ENCODE measurements around the gene CA12.
"Not testable (repeated sequence)": the region's sequence is repeated elsewhere in the genome, so short reads cannot be mapped to it uniquely, and the experiment has no call there.

Gene CA12

DNA sequence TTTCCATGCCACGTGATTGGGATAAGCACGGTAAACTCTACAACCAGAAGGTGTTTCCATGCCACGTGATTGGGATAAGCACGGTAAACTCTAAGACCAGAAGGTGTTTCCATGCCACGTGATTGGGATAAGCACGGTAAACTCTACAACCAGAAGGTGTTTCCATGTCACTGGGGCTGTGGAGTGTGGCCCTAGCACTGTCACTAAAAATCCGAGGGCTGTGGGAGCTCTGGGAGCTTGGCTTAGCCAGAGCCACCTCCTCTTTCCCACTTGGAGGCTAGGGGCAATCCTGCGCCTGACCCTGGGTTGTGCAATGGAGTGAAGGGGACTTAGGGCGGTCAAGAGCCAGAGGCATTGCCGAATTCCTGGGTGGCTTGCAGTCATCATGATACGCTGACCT, 60.7 kb downstream of the CA12 start:
- not testable (repeated sequence) for H3K27ac ChIP-seq (ENCODE audit: low read depth, low read length, severe bottlenecking); H3K4me3 ChIP-seq (ENCODE audit: extremely low read depth, insufficient read depth, low read length, poor library complexity, severe bottlenecking); H3K9me3 ChIP-seq (ENCODE audit: control insufficient read depth, low read length); H3K4me1 ChIP-seq (ENCODE audit: control insufficient read depth, insufficient read depth, low read length, poor library complexity, severe bottlenecking); H3K36me3 ChIP-seq (ENCODE audit: control insufficient read depth, insufficient read depth, low read length)
- WGBS, 2 experiments (ENCODE audit: insufficient coverage in 2 of 2) = 90 to 100% methylated on average over 4 to 7 of the region's 11 CpGs

DNA sequence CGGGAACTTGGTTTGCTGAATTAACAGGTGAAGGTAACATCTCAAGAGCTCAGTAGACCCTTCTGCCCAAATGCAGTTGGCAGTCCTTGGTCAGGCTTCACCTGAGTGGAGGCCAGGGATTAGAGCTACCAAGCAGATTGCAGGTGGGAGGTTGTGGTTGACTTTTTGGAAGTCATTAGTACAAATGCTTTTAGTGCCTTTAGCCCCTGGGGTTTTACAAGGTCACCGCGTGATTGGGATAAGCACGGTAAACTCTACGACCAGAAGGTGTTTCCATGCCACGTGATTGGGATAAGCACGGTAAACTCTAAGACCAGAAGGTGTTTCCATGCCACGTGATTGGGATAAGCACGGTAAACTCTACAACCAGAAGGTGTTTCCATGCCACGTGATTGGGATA, 61.2 kb downstream of the CA12 start:
- H3K4me3 ChIP-seq (ENCODE audit: extremely low read depth, insufficient read depth, low read length, poor library complexity, severe bottlenecking); H3K27ac ChIP-seq (ENCODE audit: low read depth, low read length, severe bottlenecking); H3K36me3 ChIP-seq (ENCODE audit: control insufficient read depth, insufficient read depth, low read length); H3K4me1 ChIP-seq (ENCODE audit: control insufficient read depth, insufficient read depth, low read length, poor library complexity, severe bottlenecking); H3K9me3 ChIP-seq (ENCODE audit: control insufficient read depth, low read length): not testable (repeated sequence)
- 72 to 96% methylated on average over 2 to 4 of the region's 10 CpGs for WGBS, 2 experiments (ENCODE audit: insufficient coverage in 2 of 2)

DNA sequence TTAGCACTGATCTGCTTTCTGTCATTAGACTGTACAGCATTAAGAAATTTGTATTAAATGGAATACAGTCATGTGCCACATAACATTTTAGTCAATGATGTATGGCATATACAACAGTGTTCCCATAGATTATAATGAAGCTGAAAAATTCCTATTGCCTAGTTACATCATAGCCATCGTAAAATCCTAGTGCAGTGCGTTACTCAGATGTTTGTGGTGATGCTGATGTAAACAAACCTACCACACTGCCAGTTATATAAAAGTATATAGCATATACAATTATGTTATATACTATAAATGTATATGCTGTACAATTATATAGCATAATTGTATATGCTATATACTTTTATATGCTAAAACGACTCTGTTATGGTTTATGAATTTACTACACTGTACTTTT, 62.6 kb downstream of the CA12 start:
- Histone ChIP-seq H3K4me1 (ENCODE audit: control insufficient read depth, insufficient read depth, low read length, poor library complexity, severe bottlenecking) (no peaks in the 10 kb centered on the region), H3K36me3 (ENCODE audit: control insufficient read depth, insufficient read depth, low read length) (no peaks in the 10 kb centered on the region), H3K9me3 (ENCODE audit: control insufficient read depth, low read length) (no peaks in the 10 kb centered on the region), H3K27ac (ENCODE audit: low read depth, low read length, severe bottlenecking) (no peak overlapping the region), H3K4me3 (ENCODE audit: extremely low read depth, insufficient read depth, low read length, poor library complexity, severe bottlenecking) (no peak overlapping the region)
- WGBS, 2 experiments (ENCODE audit: insufficient coverage in 2 of 2) = no CpG with 5 or more reads among the region's 3 CpGs

DNA sequence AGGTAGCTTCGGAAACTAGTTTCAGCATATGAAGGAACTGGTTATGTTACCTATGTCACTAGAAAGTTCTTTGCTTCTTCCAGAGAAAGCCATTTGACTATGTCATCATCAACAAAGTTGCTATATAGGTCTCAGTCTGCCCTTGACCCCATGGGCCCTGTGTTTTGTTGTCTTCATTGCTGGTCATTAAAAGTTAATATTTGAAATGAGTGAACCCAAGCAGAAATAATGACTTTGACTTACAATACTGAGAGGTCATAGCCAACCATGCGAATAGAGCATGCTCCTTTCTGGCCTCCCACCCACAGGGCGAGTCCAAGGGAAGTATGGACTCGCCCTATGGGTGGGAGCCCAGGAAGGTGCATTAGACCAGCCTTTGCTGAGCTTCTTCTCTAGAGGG, 63.3 kb downstream of the CA12 start:
- 93 to 97% methylated on average over 3 to 4 of the region's 4 CpGs for WGBS, 2 experiments (ENCODE audit: insufficient coverage in 2 of 2)
- Histone ChIP-seq H3K4me3 (ENCODE audit: extremely low read depth, insufficient read depth, low read length, poor library complexity, severe bottlenecking) (no peak overlapping the region), H3K9me3 (ENCODE audit: control insufficient read depth, low read length) (no peaks in the 10 kb centered on the region), H3K27ac (ENCODE audit: low read depth, low read length, severe bottlenecking) (no peak overlapping the region), H3K36me3 (ENCODE audit: control insufficient read depth, insufficient read depth, low read length) (no peaks in the 10 kb centered on the region), H3K4me1 (ENCODE audit: control insufficient read depth, insufficient read depth, low read length, poor library complexity, severe bottlenecking) (no peaks in the 10 kb centered on the region)

DNA sequence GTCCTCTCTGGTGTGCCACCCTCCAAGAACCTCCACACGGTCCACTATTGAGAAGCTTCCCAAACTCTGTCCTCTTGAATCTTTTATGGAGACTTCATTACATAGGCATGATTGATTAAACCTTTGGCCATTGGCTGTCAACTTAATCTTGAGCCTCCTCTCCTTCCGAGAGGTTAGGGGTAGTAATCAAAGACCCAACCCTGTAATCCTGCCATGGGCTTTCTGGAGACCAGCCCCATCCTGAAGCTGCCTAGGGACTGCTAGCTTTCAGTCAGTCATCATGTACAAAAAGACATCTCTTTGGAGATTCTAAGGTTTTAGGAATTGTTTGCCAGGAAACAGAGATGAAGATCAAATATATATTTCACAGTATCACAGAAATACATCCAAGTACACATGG, 67.2 kb downstream of the CA12 start:
- WGBS, 2 experiments (ENCODE audit: insufficient coverage in 2 of 2) = 75 to 89% methylated on average over 1 to 2 of the region's 2 CpGs
- H3K4me1 ChIP-seq (ENCODE audit: control insufficient read depth, insufficient read depth, low read length, poor library complexity, severe bottlenecking) = no peaks in the 10 kb centered on the region
- H3K27ac ChIP-seq (ENCODE audit: low read depth, low read length, severe bottlenecking) = no peak overlapping the region
- no peaks in the 10 kb centered on the region for H3K36me3 ChIP-seq (ENCODE audit: control insufficient read depth, insufficient read depth, low read length)
- no peaks in the 10 kb centered on the region for H3K9me3 ChIP-seq (ENCODE audit: control insufficient read depth, low read length)
- no peak overlapping the region for H3K4me3 ChIP-seq (ENCODE audit: extremely low read depth, insufficient read depth, low read length, poor library complexity, severe bottlenecking)

DNA sequence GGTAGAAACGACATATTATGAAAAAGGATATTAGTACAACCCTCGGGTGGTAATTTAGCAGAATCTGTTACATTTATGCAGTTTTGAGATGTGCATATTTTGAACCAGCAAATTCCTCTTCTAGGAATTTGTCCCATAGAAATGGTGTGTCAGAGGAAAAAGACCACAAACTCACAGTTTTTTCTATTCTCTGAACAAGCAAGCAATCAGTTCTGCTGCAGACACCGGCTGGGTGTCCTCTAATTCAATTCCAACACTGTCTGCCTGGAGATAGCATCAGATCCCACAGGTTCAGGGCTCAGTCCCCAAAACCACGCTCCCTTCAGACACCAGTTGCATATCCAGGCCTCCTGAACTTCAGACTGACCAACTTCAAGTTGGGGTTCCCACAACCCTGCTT, 67.8 kb downstream of the CA12 start:
- Histone ChIP-seq H3K36me3 (ENCODE audit: control insufficient read depth, insufficient read depth, low read length) (no peaks in the 10 kb centered on the region), H3K4me1 (ENCODE audit: control insufficient read depth, insufficient read depth, low read length, poor library complexity, severe bottlenecking) (no peaks in the 10 kb centered on the region), H3K4me3 (ENCODE audit: extremely low read depth, insufficient read depth, low read length, poor library complexity, severe bottlenecking) (no peak overlapping the region), H3K27ac (ENCODE audit: low read depth, low read length, severe bottlenecking) (no peak overlapping the region), H3K9me3 (ENCODE audit: control insufficient read depth, low read length) (no peaks in the 10 kb centered on the region)
- WGBS, 2 experiments (ENCODE audit: insufficient coverage in 2 of 2) = 83 to 91% methylated on average over 2 to 3 of the region's 4 CpGs

DNA sequence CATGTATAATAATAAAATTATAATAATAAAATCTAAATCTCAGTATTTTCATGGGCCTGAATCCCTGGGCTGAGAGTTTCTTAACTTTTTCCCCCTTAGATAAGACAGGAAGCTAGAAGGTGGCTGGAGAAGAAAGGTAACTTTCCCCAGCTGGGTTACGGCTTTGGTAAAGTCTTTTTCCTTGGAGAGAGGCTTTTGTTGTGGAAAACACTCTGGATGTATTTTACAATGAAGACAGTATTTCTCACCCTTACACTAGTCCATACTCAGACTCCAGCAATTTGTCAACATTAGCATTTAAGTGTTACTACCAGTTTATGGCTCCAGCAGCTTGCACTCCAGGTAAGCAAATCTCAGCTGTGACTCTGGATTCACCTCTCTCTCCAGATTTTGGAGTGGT, 69.4 kb downstream of the CA12 start:
- no peak overlapping the region for H3K27ac ChIP-seq (ENCODE audit: low read depth, low read length, severe bottlenecking)
- no peaks in the 10 kb centered on the region for H3K36me3 ChIP-seq (ENCODE audit: control insufficient read depth, insufficient read depth, low read length)
- WGBS, 2 experiments (ENCODE audit: insufficient coverage in 2 of 2) = no CpG with 5 or more reads among the region's 1 CpG
- no peaks in the 10 kb centered on the region for H3K4me1 ChIP-seq (ENCODE audit: control insufficient read depth, insufficient read depth, low read length, poor library complexity, severe bottlenecking)
- no peaks in the 10 kb centered on the region for H3K9me3 ChIP-seq (ENCODE audit: control insufficient read depth, low read length)
- H3K4me3 ChIP-seq (ENCODE audit: extremely low read depth, insufficient read depth, low read length, poor library complexity, severe bottlenecking) = no peak overlapping the region

DNA sequence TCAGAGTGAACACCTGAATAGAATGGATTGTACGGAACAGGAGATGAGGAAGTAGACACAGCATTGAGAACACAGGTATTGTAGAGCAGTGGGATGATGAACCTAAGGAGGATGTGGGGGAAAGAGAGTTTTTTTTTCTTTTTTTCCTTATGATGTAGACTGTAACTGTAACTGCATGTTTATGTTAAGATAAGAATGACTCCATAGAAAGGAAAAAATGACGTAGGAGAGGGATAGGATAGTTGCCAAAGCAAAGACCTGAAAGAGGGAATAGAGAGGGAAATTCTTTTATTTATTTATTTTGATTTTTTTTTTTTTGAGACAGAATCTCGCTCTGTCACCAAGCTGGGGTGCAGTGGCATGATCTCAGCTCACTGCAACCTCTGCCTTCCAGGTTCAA, 71.0 kb downstream of the CA12 start:
- Histone ChIP-seq H3K9me3 (ENCODE audit: control insufficient read depth, low read length) (no peaks in the 10 kb centered on the region), H3K4me1 (ENCODE audit: control insufficient read depth, insufficient read depth, low read length, poor library complexity, severe bottlenecking) (no peaks in the 10 kb centered on the region)

DNA sequence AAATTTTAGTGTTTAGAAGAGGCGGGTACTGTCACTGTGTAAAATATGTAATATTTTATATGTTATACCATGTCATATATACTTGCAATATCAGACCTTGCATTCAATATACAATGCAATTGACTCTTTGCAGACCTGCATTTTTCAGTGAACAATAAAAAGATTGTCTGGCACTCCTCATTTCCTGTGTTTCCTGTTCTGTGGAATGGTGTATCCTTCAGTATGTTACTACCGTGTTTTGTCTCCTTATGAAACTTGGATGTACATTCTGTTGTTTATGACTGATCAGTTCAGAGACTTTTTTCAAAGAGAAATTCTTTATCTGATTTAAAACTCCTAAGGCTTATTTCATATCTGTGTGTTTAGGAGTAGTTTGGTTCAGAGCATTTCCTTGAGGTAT, 72.7 kb downstream of the CA12 start:
- Histone ChIP-seq H3K9me3 (ENCODE audit: control insufficient read depth, low read length) (no peaks in the 10 kb centered on the region), H3K36me3 (ENCODE audit: control insufficient read depth, insufficient read depth, low read length) (no peaks in the 10 kb centered on the region), H3K4me3 (ENCODE audit: extremely low read depth, insufficient read depth, low read length, poor library complexity, severe bottlenecking) (no peak overlapping the region), H3K27ac (ENCODE audit: low read depth, low read length, severe bottlenecking) (no peak overlapping the region), H3K4me1 (ENCODE audit: control insufficient read depth, insufficient read depth, low read length, poor library complexity, severe bottlenecking) (no peaks in the 10 kb centered on the region)
- no CpG with 5 or more reads among the region's 2 CpGs for WGBS, 2 experiments (ENCODE audit: insufficient coverage in 2 of 2)

More for the DNA sequence above, 71.0 kb downstream of the CA12 start:
- WGBS, 2 experiments (ENCODE audit: insufficient coverage in 2 of 2) = 91 to 100% methylated on average over 2 to 3 of the region's 3 CpGs
- Histone ChIP-seq H3K27ac (ENCODE audit: low read depth, low read length, severe bottlenecking) (no peak overlapping the region), H3K4me3 (ENCODE audit: extremely low read depth, insufficient read depth, low read length, poor library complexity, severe bottlenecking) (no peak overlapping the region), H3K36me3 (ENCODE audit: control insufficient read depth, insufficient read depth, low read length) (no peaks in the 10 kb centered on the region)

DNA sequence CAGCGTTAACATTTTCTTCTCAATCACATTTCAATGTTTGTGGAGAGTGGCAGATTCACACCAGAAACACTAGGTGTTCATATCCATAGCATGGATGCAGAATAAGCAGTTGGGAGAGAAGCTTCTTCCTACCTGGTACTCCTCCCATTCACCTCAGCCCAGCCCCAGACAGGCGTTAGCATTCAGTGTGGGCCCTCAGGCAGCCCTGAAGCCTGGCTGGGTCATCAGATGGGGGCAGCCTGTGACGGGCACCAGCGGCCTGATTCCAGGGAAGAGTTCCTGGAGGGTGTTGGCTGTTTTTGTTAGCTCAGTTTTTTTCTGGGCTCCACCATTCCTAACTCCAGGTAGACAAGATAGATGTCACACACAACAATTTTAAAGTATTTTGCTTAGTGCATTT, 73.2 kb downstream of the CA12 start:
- H3K36me3 ChIP-seq (ENCODE audit: control insufficient read depth, insufficient read depth, low read length) = no peaks in the 10 kb centered on the region
- no peaks in the 10 kb centered on the region for H3K4me1 ChIP-seq (ENCODE audit: control insufficient read depth, insufficient read depth, low read length, poor library complexity, severe bottlenecking)
- no peaks in the 10 kb centered on the region for H3K9me3 ChIP-seq (ENCODE audit: control insufficient read depth, low read length)
- no peak overlapping the region for H3K4me3 ChIP-seq (ENCODE audit: extremely low read depth, insufficient read depth, low read length, poor library complexity, severe bottlenecking)
- H3K27ac ChIP-seq (ENCODE audit: low read depth, low read length, severe bottlenecking) = no peak overlapping the region
- 70% methylated on average over 2 of the region's 4 CpGs; no CpG with 5 or more reads in 1 of the 2 experiments for WGBS, 2 experiments (ENCODE audit: insufficient coverage in 2 of 2)

DNA sequence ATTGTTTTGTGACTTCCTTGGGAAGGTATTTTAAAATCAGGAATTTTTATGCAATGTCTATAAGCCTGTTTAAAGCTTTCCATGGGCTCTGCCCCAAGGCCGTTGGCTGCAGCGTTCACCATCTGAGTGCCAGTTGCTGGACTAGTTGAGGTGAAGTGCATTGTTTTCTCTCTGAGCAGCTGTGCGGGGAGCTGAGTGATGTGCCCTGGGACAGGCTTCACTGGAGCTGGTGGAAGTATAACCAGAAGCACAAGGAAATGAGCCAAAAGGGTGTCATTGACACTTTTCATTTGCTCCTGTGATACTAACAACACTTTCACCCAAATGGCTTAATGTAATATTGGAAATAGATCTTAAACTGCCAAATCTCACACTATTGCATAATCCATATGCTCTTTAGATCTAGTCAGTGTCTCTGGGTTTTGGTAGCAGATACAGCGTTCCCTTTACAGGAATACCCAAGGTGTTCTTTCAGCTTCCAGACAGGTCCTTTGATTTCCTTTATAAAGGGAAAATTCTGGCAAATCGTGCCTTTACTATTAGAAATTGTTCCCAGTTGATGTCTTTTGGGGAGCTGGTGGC, 75.1 kb downstream of the CA12 start:
- no peak overlapping the region for H3K27ac ChIP-seq (ENCODE audit: low read depth, low read length, severe bottlenecking)
- H3K9me3 ChIP-seq (ENCODE audit: control insufficient read depth, low read length) = no peaks in the 10 kb centered on the region
- 89 to 100% methylated on average over 2 to 4 of the region's 5 CpGs for WGBS, 2 experiments (ENCODE audit: insufficient coverage in 2 of 2)
- H3K4me3 ChIP-seq (ENCODE audit: extremely low read depth, insufficient read depth, low read length, poor library complexity, severe bottlenecking) = no peak overlapping the region
- H3K36me3 ChIP-seq (ENCODE audit: control insufficient read depth, insufficient read depth, low read length) = no peaks in the 10 kb centered on the region
- no peaks in the 10 kb centered on the region for H3K4me1 ChIP-seq (ENCODE audit: control insufficient read depth, insufficient read depth, low read length, poor library complexity, severe bottlenecking)
